GM10248 (cell line): ENCODE results near the gene SYNRG.

Experiments
- CTCF ChIA-PET: fragments of 300-600 bp; sonication (Branson Sonifier 250); formaldehyde crosslinking; extraction: SDS; loops from one replicate; lab custom pipeline; 2021; ENCODE audit warnings: antibody characterized with exemption; lab: Yijun Ruan, JAX
- POLR2A ChIA-PET: fragments of 350-650 bp; sonication (Branson Sonifier 250); formaldehyde crosslinking; extraction: SDS; loops from one replicate; lab custom pipeline; 2020; ENCODE audit warnings: antibody characterized with exemption; lab: Yijun Ruan, JAX
- DNase-seq: peaks from one replicate; pipeline ENCODE4 v3.0.0; 2012; ENCODE audit errors: extremely low spot score
- TF ChIP-seq, protein P1 (sequence below): IDR thresholded peaks from 2 replicates; pipeline ENCODE4 v1.5.1; 2012; ENCODE audit warnings: mild to moderate bottlenecking, low read depth; ENCODE audit errors: extremely low read depth, missing control alignments, control extremely low read depth

The SYNRG gene

DNA sequence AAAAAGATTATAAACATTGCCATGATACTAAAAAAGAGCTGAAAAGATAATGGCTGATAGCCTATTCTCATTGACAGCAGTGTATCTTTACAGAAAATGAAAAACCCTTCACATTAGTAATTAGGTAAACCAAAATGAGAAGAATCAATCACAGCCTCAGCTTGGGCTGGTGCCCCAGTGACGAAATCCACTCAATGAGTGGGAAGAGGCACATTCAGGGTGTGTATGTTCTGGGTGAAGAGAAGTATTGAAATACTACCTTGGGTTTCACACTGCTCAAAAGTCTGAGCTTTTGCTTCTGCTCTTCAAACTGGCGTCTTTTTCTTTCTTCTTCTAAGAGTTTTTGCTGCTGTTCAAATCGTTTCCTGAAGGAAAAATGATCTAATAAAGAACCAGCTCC lies 24.2 kb downstream of the SYNRG start:
- TF ChIP-seq, protein P1, sequence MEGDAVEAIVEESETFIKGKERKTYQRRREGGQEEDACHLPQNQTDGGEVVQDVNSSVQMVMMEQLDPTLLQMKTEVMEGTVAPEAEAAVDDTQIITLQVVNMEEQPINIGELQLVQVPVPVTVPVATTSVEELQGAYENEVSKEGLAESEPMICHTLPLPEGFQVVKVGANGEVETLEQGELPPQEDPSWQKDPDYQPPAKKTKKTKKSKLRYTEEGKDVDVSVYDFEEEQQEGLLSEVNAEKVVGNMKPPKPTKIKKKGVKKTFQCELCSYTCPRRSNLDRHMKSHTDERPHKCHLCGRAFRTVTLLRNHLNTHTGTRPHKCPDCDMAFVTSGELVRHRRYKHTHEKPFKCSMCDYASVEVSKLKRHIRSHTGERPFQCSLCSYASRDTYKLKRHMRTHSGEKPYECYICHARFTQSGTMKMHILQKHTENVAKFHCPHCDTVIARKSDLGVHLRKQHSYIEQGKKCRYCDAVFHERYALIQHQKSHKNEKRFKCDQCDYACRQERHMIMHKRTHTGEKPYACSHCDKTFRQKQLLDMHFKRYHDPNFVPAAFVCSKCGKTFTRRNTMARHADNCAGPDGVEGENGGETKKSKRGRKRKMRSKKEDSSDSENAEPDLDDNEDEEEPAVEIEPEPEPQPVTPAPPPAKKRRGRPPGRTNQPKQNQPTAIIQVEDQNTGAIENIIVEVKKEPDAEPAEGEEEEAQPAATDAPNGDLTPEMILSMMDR: no peak
- CTCF ChIA-PET: no interaction called here

DNA sequence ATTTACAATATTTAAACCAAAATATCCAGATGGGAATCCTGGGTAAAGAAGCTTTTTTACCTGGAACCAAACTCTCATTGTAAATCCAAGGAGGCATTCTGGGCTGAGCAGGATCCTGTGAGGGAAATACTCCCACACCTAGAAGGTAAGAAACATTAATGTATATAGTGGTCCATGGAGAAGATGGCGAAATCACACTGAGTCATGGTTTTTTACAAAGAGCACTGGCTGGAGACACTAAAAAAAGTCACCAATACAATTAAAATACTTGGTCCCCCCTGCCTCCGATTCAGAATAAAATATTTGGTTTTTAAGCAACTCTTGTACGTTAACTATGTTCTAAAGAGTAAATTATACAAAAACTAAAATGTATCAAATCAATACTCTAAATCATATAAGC lies 32.9 kb downstream of the SYNRG start:
- TF ChIP-seq, protein P1: no peak
- CTCF ChIA-PET: interaction anchor here (1.4 kb wide), 1 partner anchor 33 kb away, joined by 3 read pairs; the partner anchor contains the start of gene SYNRG
- POLR2A ChIA-PET: no interaction called here
- no peak for DNase-seq

More for the DNA sequence above, 24.2 kb downstream of the SYNRG start:
- POLR2A ChIA-PET: no interaction called here
- no peak for DNase-seq

DNA sequence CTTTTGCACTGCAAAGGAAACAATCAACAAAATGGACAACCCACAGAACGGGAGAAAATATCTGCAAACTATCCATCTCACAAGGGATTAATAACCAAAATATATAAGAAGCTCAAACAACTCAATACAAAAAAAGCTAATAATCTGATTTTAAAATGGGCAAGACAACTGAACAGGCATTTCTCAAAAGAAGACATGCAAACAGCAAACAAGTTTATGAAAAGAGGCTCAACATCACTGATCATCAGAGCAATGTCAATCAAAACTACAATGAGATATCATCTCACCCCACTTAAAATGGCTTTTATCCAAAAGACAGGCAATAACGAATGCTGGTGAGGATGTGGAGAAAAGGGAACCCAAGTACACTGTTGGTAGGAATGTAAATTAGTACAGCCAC lies 34.8 kb downstream of the SYNRG start:
- TF ChIP-seq, protein P1: no peak
- ChIA-PET CTCF (interaction anchor here (1.0 to 1.5 kb wide), 3 partner anchors 11 to 201 kb away, joined by 3 to 4 read pairs (median 3); no protein-coding TSS in a partner anchor), POLR2A (no interaction called here)
- DNase-seq: no peak

DNA sequence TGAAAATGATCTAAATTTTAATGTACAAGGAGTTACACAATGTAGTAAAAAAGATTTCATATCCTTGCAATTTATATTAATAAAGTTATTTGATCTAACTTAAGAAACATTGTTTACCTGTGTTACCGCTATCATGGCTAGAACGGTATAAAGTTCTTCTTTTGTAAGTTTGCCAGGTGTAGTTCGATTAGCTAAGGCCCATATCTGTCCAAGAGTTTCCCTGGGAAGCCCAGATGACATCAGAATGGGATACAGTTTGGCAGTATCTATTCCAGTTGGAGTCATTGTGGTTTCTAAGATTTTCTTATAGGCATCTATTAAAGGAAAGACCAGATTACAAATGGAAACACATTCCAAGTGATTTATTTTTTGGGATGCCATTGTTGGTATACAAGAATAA lies 37.5 kb downstream of the SYNRG start:
- CTCF ChIA-PET: interaction anchor here (1.0 to 2.7 kb wide), 2 partner anchors 9 to 18 kb away, joined by 4 to 9 read pairs; no protein-coding TSS in a partner anchor
- POLR2A ChIA-PET: no interaction called here
- TF ChIP-seq, protein P1: no peak
- no peak for DNase-seq

DNA sequence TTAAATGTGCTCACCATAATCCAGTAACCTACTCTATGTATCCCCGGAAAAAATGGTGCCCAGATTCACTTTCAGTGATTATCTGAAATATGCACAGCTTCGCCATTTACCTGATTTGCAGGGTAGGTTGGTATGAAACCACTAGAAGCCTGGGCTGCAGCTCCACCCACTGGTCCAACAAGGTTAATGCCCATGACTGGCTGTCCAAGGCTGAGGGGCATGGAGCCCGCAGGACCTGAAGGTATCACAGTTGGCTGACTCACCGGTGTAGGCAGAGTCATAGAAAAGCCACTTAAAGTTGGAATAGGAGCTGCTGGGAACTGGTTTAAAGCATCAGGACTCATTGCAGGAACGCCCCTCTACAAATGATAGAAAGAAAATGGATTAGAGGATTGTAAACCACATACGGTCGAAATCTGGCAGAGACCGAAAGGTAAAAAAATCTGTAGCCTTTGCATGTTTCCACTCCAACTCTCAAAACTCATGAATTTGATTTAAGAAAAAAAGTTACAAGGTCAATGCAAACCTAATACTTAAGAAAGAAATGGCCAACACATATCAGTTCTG lies 38.6 kb downstream of the SYNRG start:
- peak; percentile 26 for DNase-seq
- POLR2A ChIA-PET: no interaction called here
- CTCF ChIA-PET: interaction anchor here (0.7 to 2.7 kb wide), 6 partner anchors 10 to 133 kb away, joined by 3 to 9 read pairs (median 3); no protein-coding TSS in a partner anchor
- TF ChIP-seq, protein P1: peak; percentile 38

DNA sequence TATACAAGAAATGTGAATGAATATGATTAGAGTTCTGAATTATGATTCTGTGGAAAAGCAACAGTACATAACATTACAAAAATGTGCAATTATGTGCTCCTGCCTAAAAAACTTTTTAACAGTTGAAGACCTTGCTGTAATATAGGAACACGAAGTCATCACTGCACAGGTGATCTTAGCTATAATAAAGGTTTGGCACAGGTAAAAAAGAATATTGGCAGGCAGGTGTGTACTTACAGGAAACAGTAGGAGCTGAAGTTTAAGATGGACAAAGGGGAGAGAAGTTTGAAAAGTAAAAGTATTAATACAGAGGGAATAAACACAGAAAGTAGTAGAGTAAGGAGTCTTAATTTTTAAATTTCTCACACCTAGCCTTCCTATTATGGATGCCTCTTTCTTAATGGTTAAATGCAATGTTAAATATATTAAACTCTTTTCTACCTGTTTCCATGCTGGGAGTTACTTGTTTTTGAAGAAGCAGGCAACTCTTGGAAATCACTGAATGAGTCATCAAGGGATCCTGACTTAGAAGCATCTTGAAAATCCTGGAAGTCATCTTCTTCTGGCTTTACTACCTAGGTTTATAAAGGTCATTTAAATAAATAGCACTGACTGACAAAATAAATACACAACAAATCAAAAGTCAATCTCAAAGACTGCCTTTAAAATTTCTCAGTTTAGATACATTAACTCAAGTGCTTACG lies 40.7 kb downstream of the SYNRG start:
- ChIA-PET POLR2A (interaction anchor here (0.6 kb wide), 1 partner anchor 53 kb away, joined by 3 read pairs; no protein-coding TSS in a partner anchor), CTCF (interaction anchor here (0.8 to 2.1 kb wide), 6 partner anchors 13 to 195 kb away, joined by 3 to 7 read pairs (median 3); no protein-coding TSS in a partner anchor)
- DNase-seq: no peak
- TF ChIP-seq, protein P1: no peak
